Mammary epithelial cell (primary cell): ENCODE measurements around the gene RAB32.

ENCODE experiments used
- CTCF ChIP-seq, 2 donors: IDR thresholded peaks in 1 of 2; conservative IDR thresholded peaks in 1 of 2; 2 replicates each; pipeline ENCODE4 v1.5.1; 2011 to 2012; ENCODE audit warnings: inconsistent platforms in 2 of 2, low read length in 2 of 2, mild to moderate bottlenecking in 2 of 2, control low read depth in 1 of 2, low read depth in 1 of 2; ENCODE audit not compliant: insufficient read depth in 1 of 2; ENCODE audit errors: extremely low read depth in 1 of 2
- EZH2 ChIP-seq: IDR thresholded peaks from 2 replicates; pipeline ENCODE4 v1.6.1; 2012; ENCODE audit warnings: low read length, inconsistent platforms, borderline replicate concordance

DNA sequence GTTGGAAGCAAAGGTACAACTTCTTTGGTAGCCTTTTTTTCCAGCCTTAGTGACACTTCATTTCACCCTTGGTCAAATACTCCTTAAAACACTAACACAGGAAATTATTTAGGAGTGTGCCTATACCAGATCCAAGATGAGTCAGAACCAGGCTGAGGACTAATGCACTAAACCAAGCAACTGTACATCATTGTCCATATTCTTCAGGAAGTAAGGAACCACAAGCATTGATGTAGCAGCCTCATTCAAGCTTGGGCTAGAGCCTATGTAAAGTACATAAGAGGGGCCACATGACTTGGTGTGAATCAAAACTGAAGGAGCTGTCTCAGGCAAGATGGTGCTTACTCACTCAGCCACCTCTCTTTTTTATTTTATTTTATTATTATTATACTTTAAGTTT is 34.4 kb downstream of the RAB32 start:
- no peak for TF ChIP-seq CTCF (conservative IDR thresholded peaks at IDR 0.05 in 1 of 2, IDR thresholded peaks at IDR 0.05 in 1 of 2; ENCODE audit: extremely low read depth in 1 of 2, insufficient read depth in 1 of 2, low read depth in 1 of 2, low read length in 2 of 2)
- no peak for TF ChIP-seq EZH2
